K562 (cell line): Measurements from ENCODE around the gene SPRYD3. TPM values are rescaled to one million over a fixed set of nuclear protein-coding genes. Genes with fewer than 3 reads are reported as not detected.

Experiments used
- ATAC-seq: fragments of 200-7000 bp; cut with Tn5 transposase; 3 replicates; pipeline ENCODE4 v1.9.1; 2020; ENCODE audit warnings: moderate library complexity
- BruUV-seq: library from RNA; stranded (reverse); fragments of 400-500 nt; replicated peaks from 2 replicates; lab custom pipeline; 2021; lab: Mats Ljungman, UMichigan
- CTCF ChIA-PET: fragments of 300-600 bp; formaldehyde crosslinking; extraction: SDS; loops from one replicate; lab custom pipeline; 2021; ENCODE audit warnings: low intra/inter-chr PET ratio; lab: Yijun Ruan, JAX
- POLR2A ChIA-PET: fragments of 300-600, 350-650 bp; sonication (Branson Sonifier 250); formaldehyde crosslinking; extraction: SDS; loops from one replicate; lab custom pipeline; 2021; ENCODE audit warnings: antibody characterized with exemption, inconsistent platforms; lab: Yijun Ruan, JAX
- DNase-seq, 4 experiments: peaks; one replicate each; pipeline versions ENCODE4 v3.0.0 to v3.0.0-alpha.2; 2011 to 2018; ENCODE audit warnings: low spot score in 3 of 4, mixed read lengths in 3 of 4; ENCODE audit errors: extremely low read depth in 1 of 4
- FAIRE-seq: peaks from 2 replicates; lab custom pipeline; 2011; peaks lifted over from hg19 to GRCh38; lab: Jason Lieb, UNC
- H2AFZ ChIP-seq: 2 replicates; pipeline ENCODE4 v1.6.0; 2011; ENCODE audit warnings: low read depth, low read length, control low read depth, inconsistent platforms
- H3K27ac ChIP-seq: fragments of 200-600 bp; 3 replicates; pipeline ENCODE4 v1.8.0; 2011; ENCODE audit warnings: low read depth, mild to moderate bottlenecking, control low read depth, inconsistent platforms, low read length, moderate library complexity, mixed read lengths; ENCODE audit errors: extremely low read depth
- H3K27me3 ChIP-seq, 2 experiments: fragments of 300-600 bp in 1 of 2; 2 replicates in 1 of 2; 3 replicates in 1 of 2; pipeline versions ENCODE4 v1.6.0 to v1.8.0; 2011; ENCODE audit warnings: inconsistent platforms in 2 of 2, low read length in 2 of 2, mild to moderate bottlenecking in 1 of 2, mixed read lengths in 1 of 2, moderate library complexity in 1 of 2; ENCODE audit not compliant: control insufficient read depth in 2 of 2, insufficient read depth in 2 of 2
- H3K36me3 ChIP-seq: fragments of 300-600 bp; 3 replicates; pipeline ENCODE4 v1.8.0; 2011; ENCODE audit warnings: mild to moderate bottlenecking, low read length, inconsistent platforms; ENCODE audit not compliant: control insufficient read depth, insufficient read depth
- H3K4me1 ChIP-seq, 2 experiments: fragments of 200-600 bp in 1 of 2; replicated peaks in 1 of 2; 2 replicates in 1 of 2; 3 replicates in 1 of 2; pipeline versions ENCODE4 v1.5.1 to v1.8.0; 2011; ENCODE audit warnings: inconsistent platforms in 2 of 2, low read length in 2 of 2, mild to moderate bottlenecking in 1 of 2, mixed read lengths in 1 of 2, moderate library complexity in 1 of 2; ENCODE audit not compliant: control insufficient read depth in 2 of 2, insufficient read depth in 2 of 2
- H3K4me2 ChIP-seq: 2 replicates; pipeline ENCODE4 v1.6.1; 2011; ENCODE audit warnings: low read length, control low read depth, inconsistent platforms, mixed read lengths; ENCODE audit not compliant: insufficient read depth
- H3K4me3 ChIP-seq: fragments of 200-600 bp; sonication (generic), shearing (Covaris generic); 2 replicates; pipeline ENCODE4 v1.5.1; 2016; ENCODE audit warnings: control low read depth, inconsistent platforms
- H3K79me2 ChIP-seq: fragments of 200-600 bp; 3 replicates; pipeline ENCODE4 v1.8.0; 2011; ENCODE audit warnings: low read length, inconsistent platforms; ENCODE audit not compliant: control insufficient read depth, insufficient read depth
- H3K9ac ChIP-seq, 2 experiments: 2 replicates each; pipeline versions ENCODE4 v1.6.0 to v1.6.1; 2011; ENCODE audit warnings: low read depth in 2 of 2, low read length in 2 of 2, control low read depth in 1 of 2, inconsistent platforms in 1 of 2, mild to moderate bottlenecking in 1 of 2, mixed read lengths in 1 of 2; ENCODE audit not compliant: insufficient read depth in 1 of 2
- H3K9me1 ChIP-seq: one replicate; pipeline ENCODE4 v1.6.0; 2011; ENCODE audit warnings: inconsistent platforms, mild to moderate bottlenecking, low read length, moderate library complexity; ENCODE audit not compliant: control insufficient read depth, insufficient read depth
- H3K9me3 ChIP-seq: replicated peaks from 2 replicates; pipeline ENCODE4 v1.5.1; 2011; ENCODE audit warnings: low read depth, low read length, inconsistent platforms; ENCODE audit not compliant: control insufficient read depth, insufficient read depth
- H4K20me1 ChIP-seq: replicated peaks from 2 replicates; pipeline ENCODE4 v1.6.1; 2011; ENCODE audit warnings: low read length, inconsistent platforms, mixed read lengths; ENCODE audit not compliant: control insufficient read depth, insufficient read depth
- CREB1 ChIP-seq, 2 experiments: sonication (generic) in 1 of 2; formaldehyde crosslinking in 1 of 2; IDR thresholded peaks; 2 replicates each; pipeline versions ENCODE4 v1.6.1 to v1.8.0; 2012 to 2022; ENCODE audit warnings: inconsistent platforms in 1 of 2, mild to moderate bottlenecking in 1 of 2, missing genetic modification reagents in 1 of 2, moderate library complexity in 1 of 2
- CTBP1 ChIP-seq: fragments of 450-650 bp; IDR thresholded peaks from 2 replicates; pipeline ENCODE4 v1.6.1; 2016; ENCODE audit warnings: borderline replicate concordance
- HDAC2 ChIP-seq: fragments of 450-650 bp; IDR thresholded peaks from 2 replicates; pipeline ENCODE4 v1.6.1; 2016; ENCODE audit warnings: mild to moderate bottlenecking
- HMGN3 ChIP-seq: IDR thresholded peaks from 2 replicates; pipeline ENCODE4 v1.6.1; 2011; ENCODE audit warnings: borderline replicate concordance, low read depth, mild to moderate bottlenecking, mixed read lengths, low read length; ENCODE audit not compliant: insufficient read length; ENCODE audit errors: extremely low read depth
- NFIC ChIP-seq: fragments of 450-650 bp; IDR thresholded peaks from 2 replicates; pipeline ENCODE4 v1.6.1; 2017; ENCODE audit warnings: mild to moderate bottlenecking, inconsistent platforms
- POLR2G ChIP-seq: fragments of 200-400 bp; formaldehyde crosslinking; IDR thresholded peaks from 2 replicates; pipeline ENCODE4 v1.6.1; 2017; ENCODE audit warnings: low read depth, mild to moderate bottlenecking, antibody characterized with exemption, low read length, moderate library complexity
- RUNX1 ChIP-seq: sonication (generic); IDR thresholded peaks from 2 replicates; pipeline ENCODE4 v1.6.1; 2016; ENCODE audit warnings: antibody characterized with exemption, low read depth
- WGBS: fragments of 100-300 bp; shearing (Covaris generic); methylation state at CpG from one replicate; pipeline ENCODE4 v1.1.6; 2016; ENCODE audit warnings: low coverage, mixed read lengths; ENCODE audit not compliant: insufficient coverage; ENCODE audit errors: missing lambda C conversion rate; 5-methylcytosine and 5-hydroxymethylcytosine counted together
- in situ Hi-C: fragments of 300-500 bp; cut with MboI; formaldehyde crosslinking; loops from 4 replicates; pipeline ENCODE4 v1.15.0; 2018; ENCODE audit warnings: inconsistent platforms, mixed read lengths
- intact Hi-C: fragments of 100-400 bp; cut with micrococcal nuclease; formaldehyde crosslinking; loops from 2 replicates; pipeline ENCODE4 v1.14.2; 2022
- polyA plus RNA-seq, 8 experiments: library from polyadenylated mRNA; depleted of rRNA in 4 of 8; stranded (reverse) in 5 of 8; unstranded in 3 of 8; fragments of >200 nt; fragmentation: Nextera tagmentation in 2 of 8; fragmentation: Illumina TruSeq in 1 of 8; extraction: Ambion mirVana in 2 of 8; extraction: Trizol in 1 of 8; gene quantifications; 2 replicates each; pipeline versions ENCODE4 v1.2.1 to v1.2.3, GENCODE V29; 2011 to 2014; ENCODE audit warnings: inconsistent platforms in 1 of 8, missing spikeins in 1 of 8
- total RNA-seq, 7 experiments: library from RNA; depleted of rRNA in 6 of 7; stranded (reverse); fragments of >200 nt in 6 of 7; fragmentation: Illumina TruSeq in 2 of 7; extraction: Trizol in 2 of 7; gene quantifications; 2 replicates each; pipeline versions ENCODE4 v1.2.1 to v1.2.3, GENCODE V29; 2011 to 2021; ENCODE audit warnings: low replicate concordance in 1 of 7

SPRYD3 gene
- total and polyA plus RNA-seq, 9 of the 15 experiments (the other 6 are each of a cell fraction or from before 2014, with no cell fraction given), result 1.5 to 13.6 (median 7.6) TPM

GRCh38 chr12:53061404-53062010 lies 17.7 kb downstream of the SPRYD3 start (continued):
- TF ChIP-seq CTBP1 (no peak), CREB1 (IDR thresholded peaks at IDR 0.05) (no peak), CREB1 (CRISPR knock-in tag; IDR thresholded peaks at IDR 0.05) (0 out of 2 replicates have a peak, but pooled peaks have one; percentile 7)

- WGBS, result 45% methylated on average over 9 of the region's 18 CpGs
- H3K9me3 ChIP-seq, result no peaks in the 10 kb centered on the region
- ChIA-PET CTCF (no interaction called here), POLR2A (interaction anchor here (1.0 kb wide), 1 partner anchor 39 kb away, joined by 3 read pairs; no protein-coding TSS in a partner anchor)
- H3K79me2 ChIP-seq, result no peaks in the 10 kb centered on the region
- in situ Hi-C loops, result loop anchor here (10.0 kb wide), 1 partner anchor 144 kb away; the partner anchor contains the start of gene ITGB7
- TF ChIP-seq NFIC, result peak; percentile 10; the same call in 1 of the 2 replicates
- TF ChIP-seq RUNX1, result no peak
- TF ChIP-seq POLR2G, result peak; percentile 64
- TF ChIP-seq HDAC2, result no peak
- TF ChIP-seq HMGN3, result peak; percentile 33
- no peaks in the 10 kb centered on the region; a peak in 1 of 5 replicates for H3K27me3 ChIP-seq
- no peak for FAIRE-seq
- peak overlapping the region in 1 of 2 experiments; percentile 10; a peak in 2 of 4 replicates for H3K9ac ChIP-seq
- H4K20me1 ChIP-seq, result no peaks in the 10 kb centered on the region
- H3K4me2 ChIP-seq, result no peak overlapping the region
- intact Hi-C loops, result loop anchor here (10.0 kb wide), 1 partner anchor 444 kb away; the partner anchor contains the start of genes NPFF and TARBP2
- no peak for ATAC-seq
- BruUV-seq, result no TSS peak
- H3K27ac ChIP-seq, result no peak overlapping the region
- no peak overlapping the region for H2AFZ ChIP-seq
- H3K9me1 ChIP-seq, result no peaks in the 10 kb centered on the region
- H3K36me3 ChIP-seq, result peaks cover 5% of the 10 kb centered on the region; the same call in 2 of the 3 replicates
- no peak for DNase-seq
- H3K4me1 ChIP-seq, result peaks cover 11 to 55% of the 10 kb centered on the region in 2 experiments; a peak in 4 of 5 replicates
- H3K4me3 ChIP-seq, result no peak overlapping the region
Observed at GRCh38 chr12:53060721-53061276, 18.4 kb downstream of the SPRYD3 start.
